GM12878 (cell line): Measurements from ENCODE around the gene PGA3. TPM values are rescaled to one million over a fixed set of nuclear protein-coding genes. Genes with fewer than 3 reads are reported as not detected.

Experiments used
- ATAC-seq: fragments of 200-7000 bp; cut with Tn5 transposase; 3 replicates; pipeline ENCODE4 v1.9.1; 2020; ENCODE audit warnings: mild to moderate bottlenecking, moderate library complexity
- BruUV-seq: library from RNA; stranded (reverse); fragments of 400-500 nt; replicated peaks from 2 replicates; lab custom pipeline; 2021; lab: Mats Ljungman, UMichigan
- CTCF ChIA-PET: fragments of 300-600 bp; sonication (Branson Sonifier 250); formaldehyde crosslinking; extraction: SDS; loops from one replicate; lab custom pipeline; 2021; ENCODE audit warnings: inconsistent platforms; lab: Yijun Ruan, JAX
- POLR2A ChIA-PET: fragments of 350-600 bp; formaldehyde crosslinking; extraction: SDS; loops from one replicate; lab custom pipeline; 2021; ENCODE audit warnings: inconsistent platforms; lab: Charles Lee
- RAD21 ChIA-PET: fragments of 300-600 bp; sonication (Branson Sonifier 250); formaldehyde crosslinking; loops from one replicate; lab custom pipeline; 2023; ENCODE audit warnings: antibody characterized with exemption; ENCODE audit not compliant: unreplicated experiment; lab: Charles Lee
- SMC1A ChIA-PET: fragments of 300-600 bp; sonication (Branson Sonifier 250); formaldehyde crosslinking; loops from one replicate; lab custom pipeline; 2023; ENCODE audit not compliant: unreplicated experiment, uncharacterized antibody; lab: Charles Lee
- DNase-seq: peaks from one replicate; pipeline ENCODE4 v3.0.0-alpha.2; 2011; ENCODE audit warnings: low read depth, low spot score
- FAIRE-seq: peaks from 3 replicates; lab custom pipeline; 2011; peaks lifted over from hg19 to GRCh38; lab: Jason Lieb, UNC
- H2AFZ ChIP-seq: 2 replicates; pipeline ENCODE4 v1.6.0; 2011; ENCODE audit warnings: low read depth, low read length, control low read depth; ENCODE audit not compliant: control insufficient read depth
- H3K27ac ChIP-seq: 2 replicates; pipeline ENCODE4 v1.5.1; 2011; ENCODE audit warnings: control low read depth; ENCODE audit not compliant: control insufficient read depth, insufficient read depth
- H3K27me3 ChIP-seq, 2 experiments: replicated peaks in 1 of 2; 2 replicates each; pipeline versions ENCODE4 v1.6.0 to v1.6.1; 2011; ENCODE audit warnings: low read length in 1 of 2; ENCODE audit not compliant: control insufficient read depth in 2 of 2, insufficient read depth in 2 of 2
- H3K36me3 ChIP-seq, 2 experiments: 2 replicates each; pipeline ENCODE4 v1.5.1; 2011; ENCODE audit warnings: low read length in 1 of 2; ENCODE audit not compliant: control insufficient read depth in 2 of 2, insufficient read depth in 2 of 2
- H3K4me1 ChIP-seq: 2 replicates; pipeline ENCODE4 v1.6.1; 2011; ENCODE audit warnings: mild to moderate bottlenecking, low read length, moderate library complexity, mixed read lengths; ENCODE audit not compliant: control insufficient read depth, insufficient read depth
- H3K4me2 ChIP-seq: 2 replicates; pipeline ENCODE4 v1.6.0; 2011; ENCODE audit warnings: control low read depth; ENCODE audit not compliant: control insufficient read depth, insufficient read depth
- H3K4me3 ChIP-seq: fragments of 200-600 bp; sonication (generic); 2 replicates; pipeline ENCODE4 v1.5.1; 2016
- H3K79me2 ChIP-seq: 2 replicates; pipeline ENCODE4 v1.6.0; 2011; ENCODE audit warnings: low read length; ENCODE audit not compliant: control insufficient read depth, insufficient read depth
- H3K9ac ChIP-seq: 2 replicates; pipeline ENCODE4 v1.8.0; 2011; ENCODE audit warnings: low read length, control low read depth, mixed read lengths; ENCODE audit not compliant: control insufficient read depth, insufficient read depth
- H3K9me3 ChIP-seq: replicated peaks from 3 replicates; pipeline ENCODE4 v1.5.1; 2011; ENCODE audit warnings: mild to moderate bottlenecking, low read length; ENCODE audit not compliant: control insufficient read depth, insufficient read depth
- H4K20me1 ChIP-seq: 2 replicates; pipeline ENCODE4 v1.6.0; 2011; ENCODE audit not compliant: control insufficient read depth, insufficient read depth
- BHLHE40 ChIP-seq, 2 experiments: fragments of 450-650 bp in 1 of 2; IDR thresholded peaks; 2 replicates each; pipeline ENCODE4 v1.6.1; 2011 to 2017; ENCODE audit warnings: low read depth in 2 of 2, borderline replicate concordance in 1 of 2, improper control_type of control experiment in 1 of 2, low read length in 1 of 2, mild to moderate bottlenecking in 1 of 2
- BMI1 ChIP-seq: fragments of 450-650 bp; IDR thresholded peaks from 2 replicates; pipeline ENCODE4 v1.6.1; 2016; ENCODE audit warnings: mild to moderate bottlenecking, moderate library complexity, borderline replicate concordance
- CBFB ChIP-seq: IDR thresholded peaks from 2 replicates; pipeline ENCODE4 v1.6.1; 2016; ENCODE audit warnings: antibody characterized with exemption, low read depth
- CTCF ChIP-seq, 3 experiments: IDR thresholded peaks in 2 of 3; conservative IDR thresholded peaks in 1 of 3; 2 replicates each; pipeline ENCODE4 v1.5.1; 2011; ENCODE audit warnings: low read depth in 3 of 3, low read length in 3 of 3, mild to moderate bottlenecking in 3 of 3, control low read depth in 2 of 3, moderate library complexity in 2 of 3, inconsistent platforms in 1 of 3, mixed read lengths in 1 of 3; ENCODE audit not compliant: control insufficient read depth in 2 of 3, insufficient read depth in 1 of 3; ENCODE audit errors: extremely low read depth in 1 of 3
- CUX1 ChIP-seq: IDR thresholded peaks from 2 replicates; pipeline ENCODE4 v1.6.1; 2012; ENCODE audit warnings: improper control_type of control experiment, low read depth, low read length; ENCODE audit not compliant: insufficient replicate concordance
- EP300 ChIP-seq, 2 experiments: fragments of 150-350 bp in 1 of 2; IDR thresholded peaks; 2 replicates each; pipeline ENCODE4 v1.6.1; 2011 to 2012; ENCODE audit warnings: low read depth in 2 of 2, low read length in 2 of 2, borderline replicate concordance in 1 of 2, improper control_type of control experiment in 1 of 2, inconsistent platforms in 1 of 2; ENCODE audit not compliant: control insufficient read depth in 1 of 2
- GATAD2B ChIP-seq: fragments of 450-650 bp; conservative IDR thresholded peaks from 2 replicates; pipeline ENCODE4 v1.6.1; 2017; ENCODE audit warnings: low read depth, mild to moderate bottlenecking, moderate library complexity
- LARP7 ChIP-seq: fragments of 450-650 bp; IDR thresholded peaks from 2 replicates; pipeline ENCODE4 v1.6.1; 2017; ENCODE audit warnings: mild to moderate bottlenecking
- PBX3 ChIP-seq: IDR thresholded peaks from 2 replicates; pipeline ENCODE4 v1.6.1; 2011; ENCODE audit warnings: mild to moderate bottlenecking, low read depth, low read length, moderate library complexity; ENCODE audit not compliant: insufficient replicate concordance
- POLR2AphosphoS2 ChIP-seq: IDR thresholded peaks from 2 replicates; pipeline ENCODE4 v1.6.1; 2011; ENCODE audit warnings: low read depth, mild to moderate bottlenecking, low read length, improper control_type of control experiment, moderate library complexity
- RAD51 ChIP-seq: fragments of 450-650 bp; IDR thresholded peaks from 2 replicates; pipeline ENCODE4 v1.6.1; 2016; ENCODE audit warnings: moderate library complexity, mild to moderate bottlenecking, inconsistent platforms
- SIN3A ChIP-seq: IDR thresholded peaks from 2 replicates; pipeline ENCODE4 v1.6.1; 2012; ENCODE audit warnings: low read depth, low read length, improper control_type of control experiment
- USF2 ChIP-seq: IDR thresholded peaks from 2 replicates; pipeline ENCODE4 v1.6.1; 2011; ENCODE audit warnings: low read depth, low read length, improper control_type of control experiment, borderline replicate concordance
- WGBS: methylation state at CpG from one replicate; pipeline ENCODE4 v1.1.6; 2016; ENCODE audit warnings: low lambda C conversion rate; ENCODE audit not compliant: insufficient replicate concordance, insufficient coverage; ENCODE audit errors: missing lambda C conversion rate; 5-methylcytosine and 5-hydroxymethylcytosine counted together
- in situ Hi-C: fragments of 300-500 bp; cut with MboI; formaldehyde crosslinking; loops from 9 replicates; pipeline ENCODE4 v1.14.3; 2018; ENCODE audit warnings: mixed read lengths
- intact Hi-C: fragments of 100-400 bp; cut with micrococcal nuclease; formaldehyde crosslinking; loops from one replicate; pipeline ENCODE4 v1.14.2; 2022; ENCODE audit not compliant: unreplicated experiment
- polyA plus RNA-seq, 11 experiments: library from polyadenylated mRNA; depleted of rRNA in 4 of 11; unstranded in 6 of 11; stranded (reverse) in 5 of 11; fragments of >200 nt; fragmentation: Nextera tagmentation in 4 of 11; fragmentation: Illumina TruSeq in 1 of 11; extraction: Ambion mirVana in 4 of 11; extraction: Trizol in 1 of 11; gene quantifications; 1 replicate in 1 of 11; 2 replicates in 10 of 11; pipeline versions ENCODE4 v1.2.1 to v1.2.3, GENCODE V29; 2011 to 2016; ENCODE audit warnings: inconsistent platforms in 2 of 11, missing spikeins in 2 of 11, low read depth in 1 of 11
- total RNA-seq, 4 experiments: library from RNA; depleted of rRNA in 3 of 4; stranded (reverse); fragments of >200 nt in 3 of 4; fragmentation: Illumina TruSeq in 1 of 4; extraction: Trizol in 1 of 4; gene quantifications; 2 replicates each; pipeline versions ENCODE4 v1.2.1 to v1.2.3, GENCODE V29; 2013 to 2021

Gene PGA3
- total and polyA plus RNA-seq, 10 of the 15 experiments (the other 5 are each of a cell fraction or from before 2014, with no cell fraction given): not detected

GRCh38 chr11:61186504-61186903 is 16.8 kb upstream of the PGA3 start:
- ChIA-PET POLR2A (interaction anchor here (0.7 kb wide), 1 partner anchor 219 kb away, joined by 3 read pairs; no protein-coding TSS in a partner anchor), CTCF (interaction anchor here (0.8 to 5.2 kb wide), 31 partner anchors 9 to 424 kb away, joined by 3 to 72 read pairs (median 4); partner anchors contain the start of gene VPS37C), RAD21 (interaction anchor here (0.8 to 2.7 kb wide), 12 partner anchors 8 to 355 kb away, joined by 3 to 18 read pairs (median 6); partner anchors contain the start of gene VPS37C), SMC1A (interaction anchor here (0.8 to 4.1 kb wide), 20 partner anchors 8 to 411 kb away, joined by 3 to 44 read pairs (median 4); partner anchors contain the start of gene TMEM109)
- H3K79me2 ChIP-seq: no peaks in the 10 kb centered on the region
- H2AFZ ChIP-seq: no peak overlapping the region
- no peak overlapping the region for H3K9ac ChIP-seq
- in situ Hi-C loops: no loop called here
- no peak overlapping the region for H3K27ac ChIP-seq
- intact Hi-C loops: no loop called here
- DNase-seq (no peak), FAIRE-seq (no peak), ATAC-seq (no peak)
- H4K20me1 ChIP-seq: no peaks in the 10 kb centered on the region
- H3K36me3 ChIP-seq: no peaks in the 10 kb centered on the region
- H3K4me3 ChIP-seq: no peak overlapping the region
- no peaks in the 10 kb centered on the region for H3K27me3 ChIP-seq
- no TSS peak for BruUV-seq
- no peaks in the 10 kb centered on the region for H3K9me3 ChIP-seq
- H3K4me1 ChIP-seq: no peaks in the 10 kb centered on the region
- no peak overlapping the region for H3K4me2 ChIP-seq
- 67% methylated on average over 8 of the region's 8 CpGs for WGBS
- TF ChIP-seq CBFB (no peak), BMI1 (no peak), RAD51 (peak; percentile 56; the same call in 1 of the 2 replicates), BHLHE40 (IDR thresholded peaks at IDR 0.05; ENCODE audit: borderline replicate concordance in 1 of 2, low read depth in 2 of 2, low read length in 1 of 2) (peak in 1 of 2 experiments; percentile 21; a peak in 1 of 4 replicates), PBX3 (no peak), EP300 (IDR thresholded peaks at IDR 0.05; ENCODE audit: borderline replicate concordance in 1 of 2, control insufficient read depth in 1 of 2, low read depth in 2 of 2, low read length in 2 of 2) (no peak), LARP7 (no peak), GATAD2B (no peak), CUX1 (no peak), CTCF (IDR thresholded peaks at IDR 0.05 in 2 of 3, conservative IDR thresholded peaks at IDR 0.05 in 1 of 3; ENCODE audit: control insufficient read depth in 2 of 3, extremely low read depth in 1 of 3, insufficient read depth in 1 of 3, low read depth in 3 of 3, low read length in 3 of 3) (no peak), SIN3A (no peak), POLR2AphosphoS2 (no peak), USF2 (no peak)
